Adrenal gland (tissue), 5 donors: ENCODE data around the gene NXN.

Experiments used
- CTCF ChIP-seq, 6 experiments: fragments of 450-650 bp in 4 of 6; fragments of 200-600 bp in 2 of 6; sonication (generic) in 1 of 6; IDR thresholded peaks; 1 replicate in 5 of 6; 2 replicates in 1 of 6; pipeline versions ENCODE4 v1.5.1 to v1.8.0; 2016 to 2021; ENCODE audit warnings: antibody characterized with exemption in 6 of 6, mild to moderate bottlenecking in 2 of 6, moderate library complexity in 1 of 6
- POLR2A ChIP-seq, 2 donors: fragments of 450-650 bp; IDR thresholded peaks; one replicate each; pipeline ENCODE4 v1.6.1; 2017; ENCODE audit warnings: antibody characterized with exemption in 2 of 2, mild to moderate bottlenecking in 2 of 2, moderate library complexity in 1 of 2
- donor health status: DM: no; HTN: no; CAD: no.

GRCh38 chr17:1004769-1005295 lies 25.3 kb upstream of the NXN start:
- no peak for TF ChIP-seq CTCF (IDR thresholded peaks at IDR 0.05)
- no peak for TF ChIP-seq POLR2A (IDR thresholded peaks at IDR 0.05)
